Right ventricle myocardium superior (tissue), 1 donor: ENCODE measurements around the gene GSPT1. TPM values are rescaled to one million over a fixed set of nuclear protein-coding genes. Genes with fewer than 3 reads are reported as not detected.
"Not testable (repeated sequence)": the region's sequence is repeated elsewhere in the genome, so short reads cannot be mapped to it uniquely, and the experiment has no call there.

Source experiments
- ATAC-seq: fragments of 200-7000 bp; cut with Tn5 transposase; one replicate; pipeline ENCODE4 v1.9.1; 2020; ENCODE audit warnings: mild to moderate bottlenecking; ENCODE audit not compliant: poor library complexity
- DNase-seq: peaks from one replicate; pipeline ENCODE4 v3.0.0-alpha.2; 2020
- intact Hi-C: fragments of 100-400 bp; cut with DNase I; formaldehyde crosslinking; loops from one replicate; pipeline ENCODE4 v1.11.2; 2022
- long read RNA-seq: library from polyadenylated mRNA; unstranded; transcript quantifications from one replicate; pipeline ENCODE4 v2.0.0, GENCODE V29; 2021
- total RNA-seq: library from RNA; stranded (reverse); fragmentation: NEBNext Ultra II Directional; extraction: Animal tissue kit (Norgen Biotek cat#: 25700); gene quantifications from one replicate; pipeline ENCODE4 v1.2.1, GENCODE V29; 2021
- donor health status: DM: no; HTN: yes; CAD: no; lungs with severe emphysema.

Gene GSPT1
- 88.3 TPM for total RNA-seq
- long read RNA-seq, full-length matches to known transcripts: 275 of 300 reads
- long read RNA-seq, partial matches to known transcripts: 15 of 300 reads
- long read RNA-seq, other reads (novel, unspliced or antisense): 10 of 300 reads

DNA sequence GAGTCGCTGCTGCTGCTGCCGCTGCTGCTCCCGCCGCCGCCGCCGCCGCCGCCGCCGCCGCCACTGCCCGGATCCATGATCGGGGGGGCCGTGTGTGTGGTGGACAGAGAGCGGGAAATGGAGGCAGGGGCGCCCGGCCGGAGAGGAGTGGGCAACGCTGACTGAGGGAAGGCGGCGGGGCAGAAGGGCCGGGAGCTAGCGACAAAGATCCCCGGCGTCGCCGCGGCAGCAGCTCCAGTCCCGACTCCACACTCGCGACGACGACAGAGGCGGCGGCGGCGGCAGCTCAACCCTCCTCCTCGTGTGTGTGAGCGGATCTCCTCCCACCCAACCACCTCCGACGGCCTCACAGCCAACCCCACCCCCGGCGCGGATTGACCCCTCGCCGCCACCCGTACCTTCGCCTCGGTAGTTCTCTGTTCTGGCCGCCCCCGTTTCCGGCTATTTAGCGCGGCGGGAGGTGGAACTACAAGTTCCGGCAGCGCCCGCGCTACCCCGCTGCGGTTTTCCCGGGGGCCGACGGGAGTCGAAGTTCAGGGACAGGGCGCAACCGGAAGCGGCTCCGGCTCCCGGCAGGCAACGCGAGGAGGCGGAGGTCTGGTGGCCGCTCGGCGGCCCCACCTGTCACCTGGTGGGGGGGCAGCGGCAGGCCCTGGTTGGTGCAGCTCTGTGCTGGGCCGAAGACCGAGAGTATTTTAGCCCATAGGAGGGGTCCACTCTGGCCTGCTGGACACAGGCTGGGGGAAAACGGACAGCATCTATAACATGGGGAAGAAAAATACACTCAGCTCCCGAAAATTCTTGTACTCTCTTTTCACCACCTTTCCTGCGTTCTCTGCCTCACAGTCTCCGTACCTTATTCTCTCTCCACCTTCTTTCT is at the start of gene GSPT1:
GSPT1 (minus strand) TSS at position 313 of the 880 bp plus-strand sequence; CDS start at position 77, 236 bp downstream.
- ATAC-seq (peak; percentile 97), DNase-seq (peak; percentile 99)
- intact Hi-C loops: no loop called here

DNA sequence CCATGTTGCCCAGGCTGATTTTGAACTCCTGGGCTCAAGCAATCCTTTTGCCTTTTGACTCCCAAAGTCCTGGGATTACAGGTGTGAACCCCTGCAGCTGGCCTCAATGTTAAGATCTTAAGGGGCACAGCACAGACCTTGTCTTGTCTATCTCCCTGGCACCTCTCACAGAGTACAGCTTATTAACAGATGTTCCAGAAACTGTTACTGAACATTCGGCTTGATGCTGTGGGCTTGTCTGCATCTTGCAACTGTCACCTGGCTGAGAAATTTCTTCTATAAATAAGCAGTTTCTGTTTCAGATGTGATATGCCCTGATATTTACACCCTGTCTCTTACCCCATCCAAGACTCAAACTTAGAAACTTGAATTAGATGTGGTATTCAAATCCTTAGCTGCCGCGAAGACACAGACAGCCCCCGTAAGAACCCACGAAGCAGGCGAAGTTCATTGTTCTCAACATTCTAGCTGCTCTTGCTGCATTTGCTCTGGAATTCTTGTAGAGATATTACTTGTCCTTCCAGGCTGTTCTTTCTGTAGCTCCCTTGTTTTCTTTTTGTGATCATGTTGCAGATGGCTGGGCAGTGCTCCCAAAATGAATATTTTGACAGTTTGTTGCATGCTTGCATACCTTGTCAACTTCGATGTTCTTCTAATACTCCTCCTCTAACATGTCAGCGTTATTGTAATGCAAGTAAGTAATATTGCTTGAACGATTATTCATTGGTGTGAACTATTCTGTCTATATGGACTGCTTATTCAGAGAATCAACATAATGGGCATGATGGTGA is 49.2 kb upstream of the GSPT1 start, which contains the start of gene TNFRSF17:
TNFRSF17 (plus strand) TSS at position 450 of the 791 bp plus-strand sequence; CDS start at position 565, 115 bp downstream.
- intact Hi-C loops: no loop called here
- ATAC-seq: no peak

DNA sequence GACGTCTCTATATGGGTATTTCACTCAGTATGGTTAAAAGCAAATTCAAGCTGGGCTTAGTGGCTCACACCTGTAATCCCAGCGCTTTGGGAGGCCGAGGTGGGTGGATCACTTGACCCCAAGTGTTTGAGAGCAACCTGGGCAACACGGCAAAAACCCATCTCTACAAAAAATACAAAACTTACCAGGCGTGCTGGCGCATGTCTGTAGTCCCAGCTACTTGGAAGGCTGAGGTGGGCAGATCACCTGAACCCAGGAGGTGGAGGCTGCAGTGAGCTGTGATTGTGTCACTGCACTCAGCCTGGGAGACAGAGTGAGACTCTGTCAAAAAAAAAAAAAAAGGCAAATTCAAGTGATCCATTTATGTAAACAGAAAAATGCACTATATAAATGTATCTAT is 48.0 kb upstream of the GSPT1 start:
- ATAC-seq: no peak
- intact Hi-C loops: no loop called here
- no peak for DNase-seq

More for the DNA sequence above, 49.2 kb upstream of the GSPT1 start, which contains the start of gene TNFRSF17:
- no peak for DNase-seq

DNA sequence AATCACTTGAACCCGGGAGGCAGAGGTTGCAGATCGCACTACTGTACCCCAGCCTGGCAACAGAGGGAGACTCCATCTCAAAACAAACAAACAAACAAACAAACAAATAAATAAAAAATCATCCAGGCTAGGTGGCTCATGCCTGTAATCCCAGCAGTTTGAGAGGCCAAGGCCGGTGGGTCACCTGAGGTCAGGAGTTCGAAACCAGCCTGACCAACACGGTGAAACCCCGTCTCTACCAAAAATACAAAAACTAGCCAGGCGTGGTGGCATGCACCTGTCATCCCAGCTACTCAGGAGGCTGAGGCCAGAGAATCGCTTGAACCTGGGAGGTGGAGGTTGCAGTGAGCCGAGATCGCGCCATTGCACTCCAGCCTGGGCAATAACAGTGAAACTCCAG is 47.2 kb upstream of the GSPT1 start:
- ATAC-seq, DNase-seq, intact Hi-C loops: not testable (repeated sequence)

DNA sequence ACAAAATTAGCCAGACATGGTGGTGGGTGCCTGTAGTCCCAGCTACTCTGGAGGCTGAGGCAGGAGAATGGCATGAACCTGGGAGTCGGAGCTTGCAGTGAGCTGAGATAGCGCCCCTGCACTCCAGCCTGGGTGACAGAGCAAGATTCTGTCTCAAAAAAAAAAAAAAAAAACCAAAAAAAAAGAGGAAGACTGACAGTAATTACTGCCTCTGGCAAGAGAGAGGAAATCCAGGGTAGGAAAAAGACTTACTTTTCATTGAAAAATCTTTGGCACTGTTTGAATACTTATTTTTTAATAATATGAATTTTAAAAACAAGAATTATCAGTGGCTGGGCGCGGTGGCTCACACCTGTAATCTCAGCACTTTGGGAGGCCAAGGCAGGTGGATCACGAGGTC is 46.7 kb upstream of the GSPT1 start:
- DNase-seq, ATAC-seq, intact Hi-C loops: not testable (repeated sequence)

DNA sequence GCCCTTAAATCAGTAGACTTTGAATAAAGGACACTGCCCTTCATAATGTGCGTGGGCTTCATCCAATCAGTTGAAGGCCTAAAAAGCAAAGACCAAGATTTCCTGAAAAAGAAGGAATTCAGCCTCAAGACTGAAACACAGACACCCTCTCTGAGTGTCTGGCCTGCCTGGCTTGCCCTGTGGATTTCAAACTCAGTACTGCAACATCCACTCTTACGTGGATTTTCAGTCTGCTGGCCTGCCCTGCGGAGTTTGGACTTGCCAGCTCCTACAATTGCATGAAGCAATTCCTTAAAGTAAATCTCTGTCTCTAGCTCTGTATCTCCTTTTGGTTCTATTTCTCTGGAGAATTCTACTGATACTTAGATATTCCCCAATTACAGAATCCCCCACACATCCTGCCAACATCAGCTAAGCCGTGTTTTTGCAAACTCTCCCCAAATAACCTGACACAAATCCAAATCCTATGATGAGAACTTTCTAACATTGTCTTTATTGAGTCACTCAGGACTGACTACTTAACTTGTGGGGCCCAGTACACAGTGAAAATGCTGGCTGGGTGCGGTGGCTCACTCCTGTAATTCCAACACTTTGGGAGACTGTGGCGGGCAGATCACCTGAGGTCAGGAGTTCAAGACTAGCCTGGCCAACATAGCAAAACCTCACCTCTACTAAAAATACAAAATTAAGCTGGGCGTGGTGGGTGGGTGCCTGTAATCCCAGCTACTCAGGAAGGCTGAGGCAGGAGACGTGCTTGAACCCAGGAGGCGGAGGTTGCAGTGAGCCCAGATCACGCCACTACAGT is 42.0 kb upstream of the GSPT1 start:
- intact Hi-C loops: no loop called here
- no peak for ATAC-seq
- DNase-seq: no peak

DNA sequence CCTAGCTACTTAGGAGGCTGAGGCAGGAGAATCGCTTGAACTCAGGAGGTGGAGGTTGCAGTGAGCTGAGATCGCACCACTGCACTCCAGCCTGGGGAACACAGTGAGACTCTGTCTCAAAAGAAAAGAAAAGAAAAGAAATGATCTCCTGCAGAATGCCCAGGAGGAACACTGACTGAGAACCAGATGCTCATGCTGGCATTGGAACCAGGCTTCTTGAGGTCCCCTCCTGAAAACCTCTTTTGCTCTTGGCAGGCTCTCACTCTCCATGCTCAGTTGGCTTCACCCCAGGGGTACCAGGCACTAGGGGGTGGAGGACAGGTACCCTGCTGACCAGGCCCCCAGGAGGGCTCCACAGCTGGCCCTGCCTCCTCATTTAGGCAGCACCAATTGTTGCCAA is 40.8 kb upstream of the GSPT1 start:
- intact Hi-C loops: no loop called here
- DNase-seq: no peak
- no peak for ATAC-seq

DNA sequence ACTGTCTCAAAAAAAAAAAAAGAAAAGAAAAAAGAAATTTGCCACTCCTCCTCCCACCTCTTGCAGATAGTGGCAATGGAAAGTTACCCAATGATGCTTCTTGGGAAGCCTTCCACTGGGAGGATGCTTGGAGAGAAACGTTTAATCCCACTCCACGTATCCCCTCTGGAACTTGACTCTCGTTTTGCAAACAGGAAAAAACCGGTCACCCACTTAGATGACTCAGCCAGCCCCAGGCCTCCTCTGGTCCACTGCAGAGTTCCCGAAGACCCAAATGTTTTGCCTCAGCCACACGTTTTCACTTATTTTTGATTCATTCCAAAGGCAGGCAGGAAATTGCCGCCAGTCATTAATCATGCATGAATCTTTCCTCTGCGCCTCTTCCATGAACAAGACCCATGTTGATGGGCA is 40.0 kb upstream of the GSPT1 start:
- ATAC-seq (no peak), DNase-seq (no peak)
- intact Hi-C loops: no loop called here

DNA sequence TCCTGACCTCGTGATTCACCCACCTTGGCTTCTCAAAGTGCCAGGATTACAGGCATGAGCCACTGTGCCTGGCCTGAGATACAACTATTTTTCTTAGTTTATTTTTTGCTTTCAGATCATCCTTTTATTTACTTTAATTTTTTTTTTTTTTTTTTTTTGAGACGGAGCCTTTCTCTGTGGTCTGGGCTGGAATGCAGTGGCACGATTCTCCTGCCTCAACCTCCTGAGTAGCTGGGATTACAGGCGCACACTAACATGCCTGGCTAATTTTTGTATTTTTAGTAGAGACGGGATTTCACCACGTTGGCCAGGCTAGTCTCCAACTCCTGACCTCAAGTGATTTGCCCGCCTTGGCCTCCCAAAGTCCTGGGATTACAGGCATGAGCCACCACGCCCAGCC is 37.8 kb upstream of the GSPT1 start:
- ATAC-seq, intact Hi-C loops, DNase-seq: not testable (repeated sequence)

DNA sequence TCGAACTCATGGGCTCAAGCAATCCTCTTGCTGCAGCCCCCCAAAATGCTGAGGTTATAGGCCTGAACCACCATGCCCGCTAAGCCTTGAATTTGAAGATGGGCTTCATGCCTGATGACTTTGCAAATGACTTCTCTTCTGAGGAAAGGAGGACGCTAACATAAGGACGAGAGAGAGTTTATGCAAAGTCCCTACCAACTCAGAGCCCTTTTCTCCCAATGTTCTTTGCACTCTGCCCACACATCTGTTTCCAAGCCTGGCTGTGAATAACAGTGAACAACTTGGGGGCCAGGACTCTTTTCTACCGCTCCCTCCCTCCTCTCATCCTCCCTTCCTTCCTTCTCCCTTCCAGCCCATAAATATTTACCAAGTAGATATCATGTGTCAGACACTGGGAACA is 34.6 kb upstream of the GSPT1 start:
- intact Hi-C loops: no loop called here
- ATAC-seq: no peak
- DNase-seq: no peak

DNA sequence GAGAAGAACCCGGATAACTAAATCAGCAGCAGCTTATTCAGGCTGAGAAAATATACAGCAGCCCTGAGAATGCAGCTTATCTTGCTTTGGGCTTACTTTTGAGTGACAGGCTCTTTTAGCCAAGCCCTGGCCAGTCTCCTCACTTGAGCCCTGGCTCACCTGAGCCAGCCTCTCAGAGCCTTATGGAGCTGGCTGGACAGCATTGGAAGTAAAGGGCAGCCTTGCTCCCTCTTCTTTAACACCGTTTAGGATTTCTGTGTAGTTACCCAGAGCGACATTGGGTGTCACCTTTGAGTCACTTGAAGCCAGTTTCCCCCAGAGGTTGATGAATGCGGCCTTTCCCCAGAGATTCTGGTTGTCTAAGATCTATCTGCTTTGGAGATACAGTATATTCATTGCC is 33.8 kb upstream of the GSPT1 start:
- intact Hi-C loops: loop anchor here (5.0 kb wide), 1 partner anchor 118 kb away; no protein-coding TSS in a partner anchor
- DNase-seq (no peak), ATAC-seq (peak; percentile 88)

DNA sequence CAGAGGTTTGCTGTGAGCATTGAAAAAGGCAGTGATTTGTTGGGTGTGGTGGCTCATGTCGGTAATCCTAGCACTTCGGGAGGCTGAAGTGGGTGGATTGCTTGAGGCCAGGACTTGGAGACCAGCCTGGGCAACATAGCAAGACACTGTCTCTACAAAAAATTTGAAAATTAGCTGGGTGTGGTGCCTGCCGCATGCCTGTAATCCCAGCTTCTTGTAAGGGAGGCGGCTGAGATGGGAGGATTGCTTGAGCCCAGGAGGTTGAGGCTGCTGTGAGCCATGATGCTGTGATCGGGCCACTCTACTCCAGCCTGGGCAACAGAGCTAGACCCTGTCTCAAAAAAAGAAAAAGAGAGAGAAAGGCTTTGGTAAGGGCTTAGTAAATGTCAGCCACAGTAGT is 33.1 kb upstream of the GSPT1 start:
- no peak for DNase-seq
- no peak for ATAC-seq
- intact Hi-C loops: loop anchor here (5.0 kb wide), 1 partner anchor 118 kb away; no protein-coding TSS in a partner anchor

DNA sequence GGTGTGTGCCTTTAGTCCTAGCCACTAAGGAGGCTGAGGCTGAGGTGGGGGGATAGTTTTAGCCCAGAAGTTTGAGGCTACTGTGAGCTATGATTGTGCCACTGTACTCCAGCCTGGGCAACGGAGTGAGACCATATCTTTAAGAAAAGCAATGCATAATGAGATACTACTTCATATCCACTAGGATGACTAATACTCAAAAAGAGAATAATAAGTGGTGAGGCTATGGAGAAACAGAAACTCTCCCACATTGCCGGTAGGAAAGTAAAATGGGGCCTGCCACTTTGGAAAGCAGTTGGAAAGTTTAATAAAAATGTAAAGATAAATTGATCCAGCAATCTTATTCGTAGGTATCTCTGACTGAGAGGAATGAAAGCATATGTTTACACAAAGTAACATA is 30.7 kb upstream of the GSPT1 start:
- intact Hi-C loops: loop anchor here (5.0 kb wide), 1 partner anchor 121 kb away; no protein-coding TSS in a partner anchor
- DNase-seq: no peak
- ATAC-seq: no peak

DNA sequence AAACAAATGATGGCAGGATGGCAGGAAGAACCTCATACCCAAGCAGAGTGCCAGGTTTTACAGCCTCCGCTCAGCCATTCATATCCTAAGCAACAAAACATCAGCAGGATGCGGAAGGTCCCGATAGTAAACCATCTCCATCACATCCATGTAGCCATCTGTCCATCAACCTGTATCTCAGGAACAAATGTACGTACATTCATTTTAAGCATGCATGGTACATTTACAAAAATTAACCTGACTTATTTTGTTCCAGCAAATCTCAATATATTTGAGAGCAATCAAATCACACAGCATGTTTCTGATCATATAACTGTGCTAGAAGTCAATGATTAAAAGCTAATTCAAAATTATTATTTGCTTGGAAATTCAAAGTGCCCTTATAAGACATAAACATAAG is 26.2 kb upstream of the GSPT1 start, which contains the start of gene NPIPB2:
NPIPB2 (minus strand) TSS at position 101 of the 400 bp plus-strand sequence; CDS start at position 101, 0 bp downstream.
- intact Hi-C loops, DNase-seq, ATAC-seq: not testable (repeated sequence)

DNA sequence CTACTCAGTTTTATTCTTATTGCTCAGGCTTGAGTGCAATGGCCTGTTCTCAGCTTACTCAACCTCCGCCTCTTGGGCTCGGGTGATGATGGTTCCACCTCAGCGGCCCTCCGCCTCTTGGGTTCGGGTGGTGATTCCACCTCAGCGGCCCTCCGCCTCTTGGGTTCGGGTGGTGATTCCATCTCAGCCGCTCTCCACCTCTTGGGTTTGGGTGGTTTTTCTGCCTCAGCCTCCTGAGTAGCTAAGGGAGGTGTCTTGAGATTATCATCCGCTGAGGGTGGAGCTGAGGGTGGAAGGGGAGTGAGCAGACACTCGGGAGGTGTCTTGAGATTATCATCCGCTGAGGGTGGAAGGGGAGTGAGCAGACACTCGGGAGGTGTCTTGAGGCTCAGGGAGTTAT is 11.6 kb upstream of the GSPT1 start:
- ATAC-seq, DNase-seq, intact Hi-C loops: not testable (repeated sequence)

DNA sequence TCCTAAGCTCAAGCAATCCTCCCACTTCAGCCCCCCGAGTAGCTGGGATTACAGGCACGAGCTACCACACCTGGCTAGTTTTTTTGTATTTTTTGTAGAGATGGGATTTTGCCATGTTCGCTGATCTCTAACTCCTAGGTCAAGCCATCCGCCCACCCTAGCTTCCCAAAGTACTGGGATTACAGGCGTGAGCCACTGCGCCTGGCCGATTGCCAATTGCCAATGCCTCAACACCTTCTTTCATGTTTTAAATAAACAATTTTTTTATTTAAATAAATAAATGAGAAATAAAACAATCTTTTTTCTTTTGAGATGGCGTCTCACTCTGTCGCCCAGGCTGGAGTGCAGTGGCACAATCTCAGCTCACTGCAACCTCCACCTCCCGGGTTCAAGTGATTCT is 8.3 kb upstream of the GSPT1 start:
- ATAC-seq, intact Hi-C loops, DNase-seq: not testable (repeated sequence)

DNA sequence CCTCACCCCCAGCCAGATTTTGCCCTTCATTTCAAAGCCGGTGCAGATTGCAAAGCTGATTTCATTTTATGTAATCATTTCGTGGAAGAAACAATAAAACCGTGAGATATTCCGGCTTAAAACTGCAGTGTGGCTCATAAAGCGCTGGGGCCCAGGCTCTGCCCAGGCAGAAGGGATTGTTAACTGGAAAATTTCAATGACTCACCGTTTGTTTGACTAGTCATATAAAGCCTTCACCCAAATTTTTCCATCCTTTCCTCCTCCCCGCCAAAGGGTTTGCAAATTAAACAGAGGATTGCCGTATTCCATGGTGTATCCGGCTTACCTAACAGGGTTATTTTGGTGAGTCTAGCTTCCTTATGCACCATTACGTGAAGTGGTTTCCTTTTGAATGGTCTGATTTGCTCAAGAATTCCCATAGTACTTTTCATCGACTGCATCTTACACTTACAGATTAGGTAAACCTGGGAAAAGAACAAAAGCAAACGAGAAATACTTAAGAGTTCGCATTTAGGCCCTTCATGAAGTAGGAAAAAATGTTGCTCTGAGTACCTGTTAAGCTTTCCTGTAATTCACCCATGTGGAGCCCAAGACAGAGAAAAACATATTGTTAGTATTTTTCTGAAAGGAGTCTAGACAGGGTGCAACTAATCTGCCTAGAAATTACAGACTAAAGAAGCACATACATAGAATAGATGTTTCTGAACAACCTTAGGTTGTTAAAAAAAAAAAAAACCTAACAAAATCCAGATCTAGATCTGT is 949 bp upstream of the GSPT1 start:
- intact Hi-C loops: no loop called here

More for the DNA sequence above, 949 bp upstream of the GSPT1 start:
- ATAC-seq (no peak), DNase-seq (no peak)
